HG02763 (cell line): Measurements from ENCODE around the gene FCN1.
"Not testable (repeated sequence)": the region's sequence is repeated elsewhere in the genome, so short reads cannot be mapped to it uniquely, and the experiment has no call there.

ENCODE experiments used
- ATAC-seq: cut with Tn5 transposase; IDR thresholded peaks from one replicate; pipeline ENCODE4 v1.9.1; 2021; ENCODE audit warnings: mild to moderate bottlenecking, moderate library complexity; ENCODE audit not compliant: unreplicated experiment

FCN1 gene

GRCh38 chr9:134917431-134918373, at the start of gene FCN1:
TSS of gene FCN1 (minus strand) at chr9:134917912. CDS start at chr9:134917871, 41 bp downstream.
- ATAC-seq, result no peak

- no peak for ATAC-seq
These were observed 49.2 kb upstream of the FCN1 start for GRCh38 chr9:134966697-134967546.

- ATAC-seq, result no peak
These were observed 48.6 kb upstream of the FCN1 start for GRCh38 chr9:134966270-134966669.

GRCh38 chr9:134965851-134966250, 48.1 kb upstream of the FCN1 start:
- ATAC-seq, result no peak

GRCh38 chr9:134965411-134965810, 47.7 kb upstream of the FCN1 start:
- ATAC-seq, result no peak

GRCh38 chr9:134964271-134965055, 46.8 kb upstream of the FCN1 start:
- no peak for ATAC-seq

GRCh38 chr9:134963546-134963945, 45.8 kb upstream of the FCN1 start:
- no peak for ATAC-seq

- no peak for ATAC-seq
These were observed 45.3 kb upstream of the FCN1 start for GRCh38 chr9:134962973-134963364.

GRCh38 chr9:134962065-134962972, 44.6 kb upstream of the FCN1 start:
- ATAC-seq, result no peak

GRCh38 chr9:134961331-134962064, 43.8 kb upstream of the FCN1 start:
- no peak for ATAC-seq

- no peak for ATAC-seq
These were observed 43.0 kb upstream of the FCN1 start for GRCh38 chr9:134960701-134961181.

- ATAC-seq, result no peak
These were observed 42.2 kb upstream of the FCN1 start for GRCh38 chr9:134959971-134960310.

GRCh38 chr9:134959126-134959970, 41.6 kb upstream of the FCN1 start:
- ATAC-seq, result no peak

GRCh38 chr9:134957945-134958227, 40.2 kb upstream of the FCN1 start:
- no peak for ATAC-seq

GRCh38 chr9:134957165-134957944, 39.6 kb upstream of the FCN1 start:
- no peak for ATAC-seq

GRCh38 chr9:134956387-134956786, 38.7 kb upstream of the FCN1 start:
- not testable (repeated sequence) for ATAC-seq

- ATAC-seq, result no peak
These were observed 38.1 kb upstream of the FCN1 start for GRCh38 chr9:134955801-134956200.

GRCh38 chr9:134955156-134955555, 37.4 kb upstream of the FCN1 start:
- no peak for ATAC-seq
